HEK293T (cell line): ENCODE measurements around the gene SLC25A21.
A peak's percentile ranks its signal among the peaks of the same experiment; 100 is the strongest.

ENCODE experiments used
- ARNT ChIP-seq: fragments of 450-650 bp; IDR thresholded peaks from 2 replicates; pipeline ENCODE4 v1.6.1; 2017; ENCODE audit warnings: mild to moderate bottlenecking
- ELF4 ChIP-seq: fragments of 450-650 bp; IDR thresholded peaks from 2 replicates; pipeline ENCODE4 v1.6.1; 2017; ENCODE audit warnings: antibody characterized with exemption
- FOXK2 ChIP-seq: fragments of 450-650 bp; IDR thresholded peaks from 2 replicates; pipeline ENCODE4 v1.6.1; 2016; ENCODE audit warnings: mild to moderate bottlenecking
- HDGF ChIP-seq: fragments of 450-650 bp; IDR thresholded peaks from 2 replicates; pipeline ENCODE4 v1.6.1; 2017; ENCODE audit warnings: antibody characterized with exemption, borderline replicate concordance
- LEF1 ChIP-seq: fragments of 450-650 bp; IDR thresholded peaks from 2 replicates; pipeline ENCODE4 v1.6.1; 2017; ENCODE audit warnings: mild to moderate bottlenecking, borderline replicate concordance
- NFRKB ChIP-seq: fragments of 450-650 bp; IDR thresholded peaks from 2 replicates; pipeline ENCODE4 v1.6.1; 2016; ENCODE audit warnings: mild to moderate bottlenecking, moderate library complexity
- PKNOX1 ChIP-seq: fragments of 450-650 bp; IDR thresholded peaks from 2 replicates; pipeline ENCODE4 v1.6.1; 2016
- SP1 ChIP-seq: fragments of 450-650 bp; IDR thresholded peaks from 2 replicates; pipeline ENCODE4 v1.6.1; 2017
- TARDBP ChIP-seq: fragments of 450-650 bp; IDR thresholded peaks from 2 replicates; pipeline ENCODE4 v1.6.1; 2016
- ZNF384 ChIP-seq: fragments of 450-650 bp; IDR thresholded peaks from 2 replicates; pipeline ENCODE4 v1.6.1; 2016

GRCh38 chr14:36820111-36820709 lies 352.2 kb downstream of the SLC25A21 start:
- TF ChIP-seq ZNF384 (no peak), PKNOX1 (peak; percentile 65), ELF4 (no peak), LEF1 (no peak), NFRKB (no peak), TARDBP (no peak), SP1 (no peak), FOXK2 (no peak), HDGF (no peak), ARNT (no peak)
